ENCODE results near the gene CORO2A.
"Not testable (repeated sequence)": the region's sequence is repeated elsewhere in the genome, so short reads cannot be mapped to it uniquely, and the experiment has no call there.

GRCh38 chr9:98124091-98124490 is 68.3 kb downstream of the CORO2A start:
- TF ChIP-seq CTCF, POLR2A, POLR2AphosphoS5 (IDR thresholded peaks at IDR 0.05): not testable (repeated sequence)
